AG10803 (cell line): ENCODE data around the gene SHISA6.

Experiments
- DNase-seq: peaks from one replicate; pipeline ENCODE4 v3.0.0; 2010; ENCODE audit warnings: low read depth
- H3K4me3 ChIP-seq: 2 replicates; pipeline ENCODE4 v1.5.1; 2011; ENCODE audit warnings: mild to moderate bottlenecking, low read length, control low read depth
- CTCF ChIP-seq: conservative IDR thresholded peaks from 2 replicates; pipeline ENCODE4 v1.5.1; 2011; ENCODE audit warnings: mild to moderate bottlenecking, low read length, control low read depth, inconsistent platforms

The SHISA6 gene

GRCh38 chr17:11486868-11487310 lies 245.9 kb downstream of the SHISA6 start:
- no peak for DNase-seq
- TF ChIP-seq CTCF, result no peak
- no peak overlapping the region for H3K4me3 ChIP-seq

GRCh38 chr17:11487469-11487868 lies 246.5 kb downstream of the SHISA6 start:
- H3K4me3 ChIP-seq, result no peak overlapping the region
- TF ChIP-seq CTCF, result no peak
- no peak for DNase-seq

- no peak overlapping the region for H3K4me3 ChIP-seq
- no peak for TF ChIP-seq CTCF
- DNase-seq, result no peak
Observed at GRCh38 chr17:11488407-11488806, 247.4 kb downstream of the SHISA6 start.

GRCh38 chr17:11490171-11490755 lies 249.2 kb downstream of the SHISA6 start:
- DNase-seq, result no peak
- TF ChIP-seq CTCF, result no peak

GRCh38 chr17:11492511-11492910 lies 251.5 kb downstream of the SHISA6 start:
- H3K4me3 ChIP-seq, result no peak overlapping the region
- DNase-seq, result no peak
- TF ChIP-seq CTCF, result no peak

More at GRCh38 chr17:11490171-11490755, 249.2 kb downstream of the SHISA6 start:
- no peak overlapping the region for H3K4me3 ChIP-seq

GRCh38 chr17:11493936-11494335 lies 252.9 kb downstream of the SHISA6 start:
- no peak for TF ChIP-seq CTCF
- DNase-seq, result no peak
- no peak overlapping the region for H3K4me3 ChIP-seq

GRCh38 chr17:11495613-11496012 lies 254.6 kb downstream of the SHISA6 start:
- no peak for TF ChIP-seq CTCF
- no peak overlapping the region for H3K4me3 ChIP-seq

More at GRCh38 chr17:11495613-11496012, 254.6 kb downstream of the SHISA6 start:
- no peak for DNase-seq
